ES-I3 (cell line): Measurements from ENCODE around the gene UTP14A.

ENCODE experiments used
- H3K36me3 ChIP-seq: 2 replicates; pipeline ENCODE4 v1.6.1; 2013; ENCODE audit warnings: mild to moderate bottlenecking, low read length, control low read depth, moderate library complexity; ENCODE audit not compliant: insufficient read depth
- H3K4me1 ChIP-seq: 2 replicates; pipeline ENCODE4 v1.6.1; 2013; ENCODE audit warnings: mild to moderate bottlenecking, control low read depth, low read length; ENCODE audit not compliant: insufficient read depth
- H3K9ac ChIP-seq: 2 replicates; pipeline ENCODE4 v1.6.1; 2013; ENCODE audit warnings: low read depth, mild to moderate bottlenecking, low read length, moderate library complexity
- H3K9me3 ChIP-seq: 2 replicates; pipeline ENCODE4 v1.6.1; 2013; ENCODE audit warnings: mild to moderate bottlenecking, low read length, moderate library complexity; ENCODE audit not compliant: control insufficient read depth, insufficient read depth

Gene UTP14A

DNA sequence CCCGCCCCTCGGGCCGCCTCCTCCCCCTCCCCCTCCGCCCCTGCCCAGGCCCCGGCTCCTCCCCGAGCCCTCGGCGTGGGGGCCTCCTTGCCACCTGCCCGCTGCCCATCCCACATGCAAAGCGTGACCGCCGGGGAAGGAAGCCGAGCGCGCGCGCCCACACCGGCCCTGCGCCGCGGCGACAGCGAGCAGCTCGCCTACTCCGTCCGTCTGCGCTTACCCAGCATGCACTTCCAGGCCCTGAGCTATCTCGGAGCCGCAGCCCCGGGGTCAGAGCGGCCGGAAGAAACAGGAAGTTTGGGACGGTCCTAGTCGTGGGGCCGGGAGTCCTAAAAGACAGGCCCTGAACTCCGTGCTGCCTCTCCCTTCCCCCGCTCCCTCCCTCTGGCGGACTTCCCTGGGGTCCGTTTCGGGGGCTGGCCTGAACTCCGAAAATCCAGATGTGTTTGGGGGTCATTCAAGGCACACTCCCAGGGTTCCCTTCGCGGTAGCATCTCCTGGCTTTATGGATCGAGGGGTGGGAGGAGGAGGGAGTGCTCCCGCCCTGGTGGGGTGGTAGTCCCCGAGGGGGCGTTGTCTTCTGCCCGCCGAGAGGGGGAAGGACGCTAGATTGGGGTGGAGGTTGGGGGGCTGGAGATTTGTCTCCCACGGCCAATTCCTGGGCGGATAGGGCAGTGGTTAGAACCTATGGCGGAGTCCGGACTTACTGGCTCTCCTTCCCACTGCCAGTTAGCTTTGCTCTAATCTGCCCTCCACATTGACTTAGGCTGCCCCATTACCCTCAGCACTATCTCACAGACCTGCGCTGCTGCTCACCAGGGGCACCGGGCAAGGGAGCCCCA, 51.5 kb downstream of the UTP14A start:
- peak overlapping the region; percentile 65; the same call in 1 of the 2 replicates for H3K9ac ChIP-seq
- H3K9me3 ChIP-seq, result no peaks in the 10 kb centered on the region
- no peaks in the 10 kb centered on the region for H3K36me3 ChIP-seq
- H3K4me1 ChIP-seq, result peaks cover 10% of the 10 kb centered on the region

DNA sequence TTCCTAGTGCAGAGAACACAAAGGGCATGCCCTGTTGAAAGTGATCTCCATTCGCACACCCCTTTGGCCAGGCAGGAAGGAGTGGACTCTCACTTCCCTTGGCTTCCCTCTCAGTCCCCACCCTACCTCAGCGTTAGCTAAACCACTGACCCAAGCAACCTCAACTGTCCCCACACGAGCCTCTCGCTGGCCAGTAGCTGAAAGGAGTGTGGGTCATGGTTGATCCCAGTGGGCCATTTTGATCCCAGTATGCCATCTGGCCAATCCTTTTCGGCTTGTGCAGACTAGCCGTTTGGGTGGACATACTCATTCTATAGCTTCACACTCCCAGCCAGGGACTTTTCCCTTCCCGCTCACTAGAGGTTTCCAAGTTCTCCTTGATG, 52.1 kb downstream of the UTP14A start:
- Histone ChIP-seq H3K4me1 (peaks cover 10% of the 10 kb centered on the region), H3K9ac (peak overlapping the region; percentile 65; the same call in 1 of the 2 replicates)

DNA sequence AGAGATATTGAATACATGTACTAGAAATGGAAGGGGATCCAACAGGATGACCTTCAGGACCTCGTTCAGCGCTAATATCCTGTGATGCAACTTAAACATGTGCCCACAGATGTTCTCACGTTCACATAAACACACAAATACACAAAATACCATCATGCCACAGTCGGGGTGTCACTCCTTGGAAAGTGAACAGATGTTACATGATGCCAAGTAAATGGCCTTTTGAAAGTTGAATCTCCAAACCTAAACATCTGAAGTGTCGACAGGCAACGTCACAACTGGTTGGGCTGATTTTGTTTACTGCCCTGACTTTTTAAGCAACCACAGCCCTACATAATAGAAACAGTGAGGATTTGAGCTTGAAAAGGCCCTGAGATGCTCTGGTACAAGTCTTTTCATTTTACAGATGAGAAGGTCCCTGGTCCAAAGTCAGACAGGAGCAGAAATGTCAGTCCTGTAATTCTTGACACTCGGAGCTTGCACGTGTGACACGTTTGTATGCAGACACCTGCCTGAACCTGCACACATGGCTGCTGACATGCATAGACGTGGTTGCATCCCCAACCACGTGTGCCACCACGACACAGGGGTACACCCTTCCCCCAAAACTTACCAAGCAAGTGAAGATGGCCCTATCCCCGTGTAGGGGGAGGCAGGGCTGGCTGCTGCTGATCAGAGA, 53.0 kb downstream of the UTP14A start:
- H3K4me1 ChIP-seq, result peaks cover 10% of the 10 kb centered on the region
- H3K9ac ChIP-seq, result peak overlapping the region; percentile 34; the same call in 1 of the 2 replicates
- no peaks in the 10 kb centered on the region for H3K36me3 ChIP-seq
- H3K9me3 ChIP-seq, result no peaks in the 10 kb centered on the region

More for the DNA sequence above, 52.1 kb downstream of the UTP14A start:
- H3K9me3 ChIP-seq, result no peaks in the 10 kb centered on the region
- no peaks in the 10 kb centered on the region for H3K36me3 ChIP-seq

DNA sequence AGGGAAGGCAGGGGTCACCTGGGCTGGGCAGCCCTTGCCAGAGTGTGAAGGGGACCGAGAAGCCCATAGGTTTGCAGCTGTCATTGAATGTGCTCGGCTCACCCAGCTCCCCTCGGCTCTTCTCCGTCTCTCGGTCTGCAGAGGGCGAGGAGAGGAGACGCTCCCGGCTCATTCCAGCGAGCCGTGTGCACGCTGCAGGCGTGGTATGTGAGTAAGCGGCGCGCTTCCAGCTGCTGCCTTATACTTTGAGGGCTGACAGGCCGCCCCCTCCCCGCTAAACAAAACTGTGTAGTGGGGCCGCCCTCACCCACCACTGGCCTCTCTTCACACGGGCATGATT, 53.5 kb downstream of the UTP14A start:
- Histone ChIP-seq H3K36me3 (no peaks in the 10 kb centered on the region), H3K9me3 (no peaks in the 10 kb centered on the region), H3K9ac (peak overlapping the region; percentile 34; the same call in 1 of the 2 replicates), H3K4me1 (peaks cover 6% of the 10 kb centered on the region)

DNA sequence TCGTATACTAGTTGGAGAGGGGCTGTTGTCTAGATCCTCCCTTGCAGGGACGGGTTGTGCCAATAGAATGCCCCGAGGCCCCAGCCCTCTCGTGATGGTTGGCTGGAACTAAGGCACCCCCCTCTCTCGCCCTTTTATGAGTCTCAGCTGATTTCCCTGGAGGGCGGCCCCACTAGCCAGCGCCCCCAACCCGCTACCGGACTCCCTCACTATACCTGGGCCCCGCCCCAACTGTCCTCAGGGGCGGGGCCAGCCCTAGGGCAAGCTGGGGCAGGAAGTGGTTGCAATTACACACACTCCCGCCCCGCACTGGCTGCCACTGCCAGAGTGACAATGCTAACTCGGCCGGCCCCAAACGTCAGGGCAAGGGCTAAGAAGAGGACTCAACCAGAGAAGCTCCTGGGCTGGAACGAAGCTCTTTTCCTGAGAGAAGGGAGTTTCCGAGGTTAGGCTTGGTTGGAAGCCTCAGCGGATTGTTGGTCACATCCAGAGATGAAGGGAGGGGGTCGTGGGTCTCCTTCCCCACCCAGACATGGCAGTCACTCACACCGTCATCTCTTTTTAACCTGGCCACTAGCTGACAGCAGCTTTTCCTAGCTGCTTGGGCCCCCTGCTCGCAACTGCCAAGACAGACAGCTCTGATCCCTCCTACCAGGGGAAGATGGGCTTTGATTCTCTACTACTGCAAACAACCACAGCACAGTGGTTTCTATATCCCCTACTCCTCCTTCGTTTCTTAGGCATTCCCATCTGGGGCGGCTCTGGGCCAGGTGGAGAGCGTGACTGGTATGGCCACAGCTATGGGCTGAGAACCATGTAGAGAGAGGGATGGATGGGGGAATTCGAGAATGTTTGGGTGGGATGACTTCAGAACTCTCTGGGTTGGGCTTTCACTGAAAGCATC, 55.5 kb downstream of the UTP14A start:
- Histone ChIP-seq H3K9ac (peak overlapping the region; percentile 44), H3K36me3 (no peaks in the 10 kb centered on the region), H3K9me3 (no peaks in the 10 kb centered on the region), H3K4me1 (peaks cover 6% of the 10 kb centered on the region)

DNA sequence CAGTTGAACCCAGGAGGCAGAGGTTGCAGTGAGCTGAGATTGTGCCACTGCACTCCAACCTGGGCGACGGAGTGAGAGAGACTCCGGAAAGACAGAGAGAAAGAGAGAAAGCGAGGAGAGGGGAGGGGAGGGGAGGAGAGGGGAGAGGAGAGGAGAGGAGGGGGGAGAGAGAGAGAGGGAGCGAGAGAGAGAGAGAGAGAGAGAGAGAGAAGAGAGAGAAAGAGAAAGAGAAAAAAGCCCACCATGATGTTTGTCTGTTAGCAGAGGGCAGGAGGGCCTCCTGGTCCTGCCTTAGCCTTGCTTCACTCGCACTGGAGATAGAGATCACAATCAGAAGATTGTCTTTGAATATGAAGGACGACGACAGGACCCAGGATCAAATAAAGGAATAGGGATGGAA, 57.8 kb downstream of the UTP14A start:
- peaks cover 5% of the 10 kb centered on the region for H3K4me1 ChIP-seq

DNA sequence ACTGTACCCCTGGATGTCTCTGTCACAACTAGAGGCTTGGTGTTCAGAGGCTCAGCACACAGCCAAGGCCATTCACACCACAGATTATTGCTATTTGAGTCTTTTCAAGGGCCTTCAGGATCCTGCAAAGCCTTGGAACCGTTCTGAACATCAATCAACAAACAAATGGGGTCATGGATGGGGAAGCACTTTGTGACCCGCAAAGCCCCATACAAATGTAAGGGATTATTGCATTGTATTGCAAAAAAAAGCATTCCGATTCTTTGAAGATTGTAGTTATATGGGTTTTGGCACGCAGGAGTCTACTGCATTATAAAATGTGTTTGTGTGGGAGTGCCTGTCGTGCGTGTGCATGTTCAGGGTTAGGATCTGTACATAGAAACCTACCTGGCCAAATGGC, 59.2 kb downstream of the UTP14A start:
- H3K4me1 ChIP-seq, result no peaks in the 10 kb centered on the region
- H3K9ac ChIP-seq, result no peak overlapping the region
- no peaks in the 10 kb centered on the region for H3K9me3 ChIP-seq
- H3K36me3 ChIP-seq, result no peaks in the 10 kb centered on the region

More for the DNA sequence above, 57.8 kb downstream of the UTP14A start:
- no peaks in the 10 kb centered on the region for H3K9me3 ChIP-seq
- H3K9ac ChIP-seq, result no peak overlapping the region
- H3K36me3 ChIP-seq, result no peaks in the 10 kb centered on the region

DNA sequence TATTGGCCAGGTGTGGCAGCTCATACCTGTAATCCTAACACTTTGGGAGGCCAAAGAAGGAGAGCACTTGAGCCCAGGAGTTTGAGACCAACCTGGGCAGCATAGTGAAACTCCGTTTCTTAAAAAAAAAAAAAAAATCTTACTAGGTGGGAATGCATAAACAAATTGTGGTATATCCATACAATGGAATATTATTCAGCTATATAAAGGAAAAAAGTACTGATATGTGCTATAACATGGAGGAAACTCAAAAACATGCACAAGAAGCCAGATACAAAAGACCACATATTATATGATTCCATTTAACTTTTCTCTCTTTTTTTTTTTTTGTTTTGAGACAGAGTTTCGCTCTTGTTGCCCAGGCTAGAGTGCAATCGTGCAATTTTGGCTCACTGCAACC, 63.0 kb downstream of the UTP14A start:
- Histone ChIP-seq H3K9ac (no peak overlapping the region), H3K36me3 (no peaks in the 10 kb centered on the region), H3K9me3 (no peaks in the 10 kb centered on the region), H3K4me1 (no peaks in the 10 kb centered on the region)

DNA sequence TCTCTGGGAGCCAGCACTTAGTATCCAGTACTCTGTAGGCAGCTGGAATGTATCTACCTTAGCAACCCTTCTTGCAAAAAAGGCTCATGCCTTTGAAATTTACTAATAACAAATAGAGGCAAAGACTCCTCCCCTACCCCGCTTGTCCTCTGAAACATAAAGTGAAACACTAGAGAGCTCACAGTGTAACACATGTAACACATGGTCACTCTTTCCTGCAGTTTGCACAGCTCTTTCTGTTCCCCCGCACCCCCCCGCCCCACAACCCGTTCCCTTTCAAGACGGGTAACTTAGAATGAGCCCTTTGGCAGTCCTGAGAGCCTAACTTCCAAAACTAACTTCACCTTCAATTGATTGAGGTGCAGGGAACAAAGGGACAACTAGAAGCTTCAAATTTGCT, 70.5 kb downstream of the UTP14A start:
- no peak overlapping the region for H3K9ac ChIP-seq
- no peaks in the 10 kb centered on the region for H3K36me3 ChIP-seq

More for the DNA sequence above, 70.5 kb downstream of the UTP14A start:
- H3K4me1 ChIP-seq, result no peaks in the 10 kb centered on the region
- H3K9me3 ChIP-seq, result no peaks in the 10 kb centered on the region
